H9 (cell line): ENCODE results near the gene HTRA3. TPM values are rescaled to one million over a fixed set of nuclear protein-coding genes. Genes with fewer than 3 reads are reported as not detected.
A peak's percentile ranks its signal among the peaks of the same experiment; 100 is the strongest.

ENCODE experiments used
- DNase-seq: peaks from one replicate; pipeline ENCODE4 v3.0.0-alpha.2; 2017
- H2AFZ ChIP-seq: one replicate; pipeline ENCODE4 v1.6.1; 2013; ENCODE audit warnings: mild to moderate bottlenecking, low read length, control low read depth, moderate library complexity
- H2AK5ac ChIP-seq: 2 replicates; pipeline ENCODE4 v1.6.1; 2013; ENCODE audit warnings: low read length, control low read depth, mixed read lengths; ENCODE audit not compliant: insufficient read length
- H2BK120ac ChIP-seq: one replicate; pipeline ENCODE4 v1.6.1; 2013; ENCODE audit warnings: low read depth, mild to moderate bottlenecking, low read length, control low read depth, inconsistent platforms; ENCODE audit not compliant: poor library complexity, severe bottlenecking
- H2BK12ac ChIP-seq: 2 replicates; pipeline ENCODE4 v1.6.1; 2013; ENCODE audit warnings: low read length, control low read depth, mixed read lengths, low read depth; ENCODE audit not compliant: insufficient read length
- H2BK15ac ChIP-seq: 2 replicates; pipeline ENCODE4 v1.6.1; 2013; ENCODE audit warnings: low read depth, low read length, control low read depth
- H2BK20ac ChIP-seq: one replicate; pipeline ENCODE4 v1.6.1; 2013; ENCODE audit warnings: low read depth, mild to moderate bottlenecking, low read length, control low read depth, inconsistent platforms; ENCODE audit not compliant: poor library complexity, severe bottlenecking
- H2BK5ac ChIP-seq: 2 replicates; pipeline ENCODE4 v1.6.1; 2013; ENCODE audit warnings: low read length, control low read depth, mixed read lengths; ENCODE audit not compliant: insufficient read length
- H3K14ac ChIP-seq: 2 replicates; pipeline ENCODE4 v1.6.1; 2013; ENCODE audit warnings: low read length, control low read depth; ENCODE audit not compliant: insufficient read depth
- H3K18ac ChIP-seq: 2 replicates; pipeline ENCODE4 v1.6.1; 2013; ENCODE audit warnings: low read depth, mild to moderate bottlenecking, mixed read lengths, low read length, control low read depth; ENCODE audit not compliant: insufficient read length
- H3K23ac ChIP-seq: 2 replicates; pipeline ENCODE4 v1.6.1; 2013; ENCODE audit warnings: low read length, control low read depth, mixed read lengths, low read depth; ENCODE audit not compliant: insufficient read length
- H3K23me2 ChIP-seq: 2 replicates; pipeline ENCODE4 v1.6.1; 2013; ENCODE audit warnings: low read depth, mild to moderate bottlenecking, mixed read lengths, low read length, control low read depth; ENCODE audit not compliant: insufficient read length, poor library complexity, severe bottlenecking
- H3K27ac ChIP-seq: 2 replicates; pipeline ENCODE4 v1.5.1; 2013; ENCODE audit warnings: low read length, control low read depth, mixed read lengths, low read depth; ENCODE audit not compliant: insufficient read length
- H3K27me3 ChIP-seq: 2 replicates; pipeline ENCODE4 v1.6.1; 2013; ENCODE audit warnings: low read length, control low read depth, inconsistent platforms; ENCODE audit not compliant: insufficient read depth
- H3K4ac ChIP-seq: 2 replicates; pipeline ENCODE4 v1.6.1; 2013; ENCODE audit warnings: low read depth, mild to moderate bottlenecking, control low read depth, inconsistent platforms, low read length, moderate library complexity
- H3K4me1 ChIP-seq: 2 replicates; pipeline ENCODE4 v1.6.1; 2013; ENCODE audit warnings: low read length, control low read depth, inconsistent platforms; ENCODE audit not compliant: insufficient read depth
- H3K4me2 ChIP-seq: 2 replicates; pipeline ENCODE4 v1.6.1; 2013; ENCODE audit warnings: low read length, control low read depth, mixed read lengths; ENCODE audit not compliant: insufficient read length, insufficient read depth
- H3K56ac ChIP-seq: 2 replicates; pipeline ENCODE4 v1.6.1; 2013; ENCODE audit warnings: low read depth, mild to moderate bottlenecking, mixed read lengths, low read length, control low read depth; ENCODE audit not compliant: insufficient read length
- H3K79me1 ChIP-seq: 2 replicates; pipeline ENCODE4 v1.6.1; 2013; ENCODE audit warnings: low read depth, mild to moderate bottlenecking, moderate library complexity, low read length, control low read depth, inconsistent platforms; ENCODE audit not compliant: insufficient read depth, poor library complexity, severe bottlenecking
- H3K79me2 ChIP-seq: 2 replicates; pipeline ENCODE4 v1.6.1; 2013; ENCODE audit warnings: low read length, control low read depth, inconsistent platforms; ENCODE audit not compliant: insufficient read depth
- H3K9ac ChIP-seq: 2 replicates; pipeline ENCODE4 v1.6.1; 2013; ENCODE audit warnings: low read length, control low read depth, mixed read lengths; ENCODE audit not compliant: insufficient read length; ENCODE audit errors: extremely low read depth
- H3K9me3 ChIP-seq: one replicate; pipeline ENCODE4 v1.6.1; 2013; ENCODE audit warnings: low read depth, low read length, inconsistent platforms; ENCODE audit not compliant: control insufficient read depth
- H3T11ph ChIP-seq: one replicate; pipeline ENCODE4 v1.6.1; 2013; ENCODE audit warnings: mild to moderate bottlenecking, low read length, control low read depth, inconsistent platforms
- H4K20me1 ChIP-seq: one replicate; pipeline ENCODE4 v1.6.1; 2013; ENCODE audit not compliant: control insufficient read depth, insufficient read length, insufficient read depth
- H4K5ac ChIP-seq: 2 replicates; pipeline ENCODE4 v1.6.1; 2013; ENCODE audit warnings: low read depth, mild to moderate bottlenecking, mixed read lengths, low read length, control low read depth; ENCODE audit not compliant: insufficient read length
- H4K8ac ChIP-seq: replicated peaks from 2 replicates; pipeline ENCODE4 v1.6.1; 2013; ENCODE audit warnings: low read length, control low read depth, mixed read lengths, low read depth; ENCODE audit not compliant: insufficient read length
- H4K91ac ChIP-seq: 2 replicates; pipeline ENCODE4 v1.6.1; 2013; ENCODE audit warnings: low read depth, mild to moderate bottlenecking, moderate library complexity, mixed read lengths, low read length, control low read depth; ENCODE audit not compliant: insufficient read length
- H3K27ac Mint-ChIP-seq, 3 experiments: 2 replicates in 2 of 3; 3 replicates in 1 of 3; pipeline ENCODE4 v1.8.0; 2020 to 2021; ENCODE audit warnings: mixed read lengths in 3 of 3, mild to moderate bottlenecking in 1 of 3, moderate library complexity in 1 of 3
- H3K27me3 Mint-ChIP-seq: 2 replicates; pipeline ENCODE4 v1.8.0; 2021; ENCODE audit warnings: low read depth, mild to moderate bottlenecking, moderate library complexity, mixed read lengths
- H3K36me3 Mint-ChIP-seq, 3 experiments: 2 replicates in 2 of 3; 3 replicates in 1 of 3; pipeline ENCODE4 v1.8.0; 2020 to 2021; ENCODE audit warnings: low read depth in 3 of 3, mixed read lengths in 3 of 3; ENCODE audit not compliant: insufficient read depth in 1 of 3
- H3K4me1 Mint-ChIP-seq, 2 experiments: 2 replicates each; pipeline ENCODE4 v1.8.0; 2020; ENCODE audit warnings: mixed read lengths in 2 of 2
- H3K4me3 Mint-ChIP-seq, 2 experiments: 2 replicates in 1 of 2; 3 replicates in 1 of 2; pipeline ENCODE4 v1.8.0; 2020 to 2021; ENCODE audit warnings: mild to moderate bottlenecking in 2 of 2, mixed read lengths in 2 of 2, moderate library complexity in 1 of 2
- H3K9me3 Mint-ChIP-seq, 2 experiments: 2 replicates in 1 of 2; 3 replicates in 1 of 2; pipeline ENCODE4 v1.8.0; 2020; ENCODE audit warnings: mild to moderate bottlenecking in 2 of 2, mixed read lengths in 2 of 2, moderate library complexity in 1 of 2
- WGBS: extraction: QIAGEN DNeasy Blood & Tissue Kit; methylation state at CpG from one replicate; pipeline ENCODE4 v1.1.7; 2013; ENCODE audit warnings: missing lambda C conversion rate, low lambda C conversion rate, mixed read lengths; ENCODE audit not compliant: insufficient read length; ENCODE audit errors: extremely low coverage; 5-methylcytosine and 5-hydroxymethylcytosine counted together
- total RNA-seq: library from RNA; stranded (reverse); gene quantifications from 2 replicates; pipeline ENCODE4 v1.2.1, GENCODE V29; 2021
- TF ChIP-seq, protein P1 (sequence below): fragments of 200-600 bp; sonication (generic); conservative IDR thresholded peaks from 3 replicates; pipeline ENCODE4 v1.8.0; 2021; ENCODE audit warnings: antibody characterized with exemption, mild to moderate bottlenecking

The HTRA3 gene
- total RNA-seq, 1 experiment from 2014 or later, result 3.0 TPM

DNA sequence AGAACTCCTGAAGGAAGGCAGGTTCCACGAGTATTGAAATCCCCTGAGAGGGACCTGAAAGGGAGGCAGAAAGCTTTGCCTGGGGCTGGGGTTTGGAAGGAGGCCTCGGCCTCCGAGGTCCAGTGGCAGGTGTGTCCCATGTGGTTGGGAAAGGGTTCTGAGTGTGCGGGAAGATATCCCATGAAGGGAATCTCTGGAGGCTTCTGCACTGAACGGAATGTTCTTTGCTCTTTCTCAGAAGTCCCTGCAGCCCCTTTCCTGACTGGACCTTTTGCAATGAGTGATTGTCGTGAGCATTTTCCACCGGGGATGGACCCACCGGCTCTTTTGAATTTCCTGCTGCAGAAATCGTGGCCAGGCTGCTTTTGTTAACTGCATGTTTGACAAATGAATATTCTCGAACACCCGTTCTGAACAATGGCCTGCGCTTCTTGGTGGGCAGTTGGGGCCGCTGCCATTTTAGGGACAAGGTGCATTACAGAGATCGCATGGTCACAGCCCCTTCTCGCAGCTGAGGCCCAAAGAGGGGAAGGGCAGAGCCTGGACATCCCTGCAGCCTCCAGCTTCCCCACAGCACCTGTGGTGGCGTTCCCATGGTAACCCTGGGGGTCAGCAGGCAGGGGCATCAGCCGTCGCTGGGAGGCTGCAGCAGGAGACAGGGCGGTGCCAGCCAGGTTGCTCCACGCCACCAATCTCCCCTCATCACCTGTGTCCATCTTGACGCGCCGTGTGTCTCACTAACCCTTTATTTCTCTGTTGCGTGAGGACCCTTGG lies 18.3 kb upstream of the HTRA3 start:
- Histone ChIP-seq H4K8ac (no peak overlapping the region), H3K9ac (no peak overlapping the region), H3K4me2 (no peak overlapping the region), H3T11ph (no peak overlapping the region), H4K91ac (no peak overlapping the region), H3K9me3 (no peaks in the 10 kb centered on the region), H3K23me2 (no peaks in the 10 kb centered on the region), H3K27ac (no peak overlapping the region), H3K79me1 (no peaks in the 10 kb centered on the region), H3K14ac (peak overlapping the region; percentile 42; the same call in 1 of the 2 replicates), H3K23ac (no peak overlapping the region), H2BK20ac (no peak overlapping the region), H3K4me1 (no peaks in the 10 kb centered on the region), H2BK15ac (no peak overlapping the region), H2BK120ac (no peak overlapping the region), H2AFZ (no peak overlapping the region), H3K18ac (no peak overlapping the region), H4K5ac (no peak overlapping the region), H3K4ac (no peak overlapping the region), H3K27me3 (no peaks in the 10 kb centered on the region), H2BK12ac (no peak overlapping the region), H4K20me1 (no peaks in the 10 kb centered on the region), H2AK5ac (no peak overlapping the region), H3K56ac (no peak overlapping the region), H2BK5ac (no peak overlapping the region), H3K79me2 (no peaks in the 10 kb centered on the region)
- peaks cover 0 to 8% of the 10 kb centered on the region in 2 experiments; a peak in 2 of 5 replicates for H3K9me3 Mint-ChIP-seq
- H3K4me3 Mint-ChIP-seq, result no peak overlapping the region
- H3K27me3 Mint-ChIP-seq, result no peaks in the 10 kb centered on the region
- whole genome bisulfite sequencing, result no CpG with 5 or more reads among the region's 24 CpGs
- TF ChIP-seq, protein P1, sequence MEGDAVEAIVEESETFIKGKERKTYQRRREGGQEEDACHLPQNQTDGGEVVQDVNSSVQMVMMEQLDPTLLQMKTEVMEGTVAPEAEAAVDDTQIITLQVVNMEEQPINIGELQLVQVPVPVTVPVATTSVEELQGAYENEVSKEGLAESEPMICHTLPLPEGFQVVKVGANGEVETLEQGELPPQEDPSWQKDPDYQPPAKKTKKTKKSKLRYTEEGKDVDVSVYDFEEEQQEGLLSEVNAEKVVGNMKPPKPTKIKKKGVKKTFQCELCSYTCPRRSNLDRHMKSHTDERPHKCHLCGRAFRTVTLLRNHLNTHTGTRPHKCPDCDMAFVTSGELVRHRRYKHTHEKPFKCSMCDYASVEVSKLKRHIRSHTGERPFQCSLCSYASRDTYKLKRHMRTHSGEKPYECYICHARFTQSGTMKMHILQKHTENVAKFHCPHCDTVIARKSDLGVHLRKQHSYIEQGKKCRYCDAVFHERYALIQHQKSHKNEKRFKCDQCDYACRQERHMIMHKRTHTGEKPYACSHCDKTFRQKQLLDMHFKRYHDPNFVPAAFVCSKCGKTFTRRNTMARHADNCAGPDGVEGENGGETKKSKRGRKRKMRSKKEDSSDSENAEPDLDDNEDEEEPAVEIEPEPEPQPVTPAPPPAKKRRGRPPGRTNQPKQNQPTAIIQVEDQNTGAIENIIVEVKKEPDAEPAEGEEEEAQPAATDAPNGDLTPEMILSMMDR, result no peak
- H3K4me1 Mint-ChIP-seq, result 0 out of 4 replicates have a peak, but pooled peaks cover 0 to 3% of the 10 kb centered on the region in 2 experiments
- H3K36me3 Mint-ChIP-seq, result no peaks in the 10 kb centered on the region; a peak in 1 of 7 replicates
- H3K27ac Mint-ChIP-seq, result no peak overlapping the region
- DNase-seq, result no peak
